A673 (cell line): ENCODE data around the gene TRAPPC14.
"Not testable (repeated sequence)": the region's sequence is repeated elsewhere in the genome, so short reads cannot be mapped to it uniquely, and the experiment has no call there.

Experiments
- CTCF ChIP-seq: fragments of 300-800, 200-600 bp; sonication (generic); conservative IDR thresholded peaks from 2 replicates; pipeline ENCODE4 v1.5.1; 2017; ENCODE audit warnings: low read depth, mild to moderate bottlenecking, antibody characterized with exemption, low read length, moderate library complexity, mixed read lengths
- EZH2 ChIP-seq: fragments of 200-600 bp; sonication (generic); IDR thresholded peaks from 2 replicates; pipeline ENCODE4 v1.6.1; 2017; ENCODE audit warnings: borderline replicate concordance, low read depth, mild to moderate bottlenecking, mixed read lengths, antibody characterized with exemption, low read length; ENCODE audit not compliant: poor library complexity, severe bottlenecking

DNA sequence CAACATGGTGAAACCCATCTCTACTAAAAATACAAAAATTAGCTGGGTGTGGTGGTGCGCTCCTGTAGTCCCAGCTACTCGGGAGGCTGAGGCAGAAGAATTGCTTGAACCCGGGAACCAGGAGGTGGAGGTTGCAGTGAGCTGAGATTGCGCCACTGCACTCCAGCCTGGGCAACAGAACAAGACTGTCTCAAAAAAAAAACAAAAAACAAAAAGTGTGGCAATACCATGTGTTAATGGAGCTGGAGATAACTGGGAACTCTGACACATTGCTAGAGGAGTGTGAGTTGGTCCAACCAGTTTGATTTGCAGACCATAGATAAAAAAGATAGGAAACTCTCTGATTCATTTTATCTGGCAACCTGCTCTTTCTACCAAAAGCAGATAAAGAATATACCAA, 12.2 kb downstream of the TRAPPC14 start:
- TF ChIP-seq CTCF, EZH2: not testable (repeated sequence)
